Muscle layer of duodenum (tissue), 2 donors: ENCODE data around the gene AMH.

ENCODE experiments used
- H3K27ac ChIP-seq: one replicate; pipeline ENCODE4 v1.7.0; 2013; ENCODE audit warnings: mild to moderate bottlenecking, low read length
- H3K27me3 ChIP-seq: one replicate; pipeline ENCODE4 v1.7.0; 2013; ENCODE audit warnings: low read depth, mild to moderate bottlenecking, control low read depth, low read length
- H3K36me3 ChIP-seq, 2 donors: one replicate each; pipeline ENCODE4 v1.7.0; 2013; ENCODE audit warnings: low read length in 2 of 2, control low read depth in 1 of 2, mild to moderate bottlenecking in 1 of 2; ENCODE audit not compliant: insufficient read depth in 2 of 2, control insufficient read depth in 1 of 2
- H3K4me1 ChIP-seq, 2 donors: one replicate each; pipeline ENCODE4 v1.7.0; 2013; ENCODE audit warnings: low read length in 2 of 2, mild to moderate bottlenecking in 2 of 2, control low read depth in 1 of 2, moderate library complexity in 1 of 2; ENCODE audit not compliant: insufficient read depth in 2 of 2, control insufficient read depth in 1 of 2
- H3K4me3 ChIP-seq, 2 donors: one replicate each; pipeline ENCODE4 v1.7.0; 2013; ENCODE audit warnings: low read length in 2 of 2, low read depth in 1 of 2, mild to moderate bottlenecking in 1 of 2
- H3K9me3 ChIP-seq, 2 donors: one replicate each; pipeline ENCODE4 v1.7.0; 2013; ENCODE audit warnings: low read length in 2 of 2, control low read depth in 1 of 2, mild to moderate bottlenecking in 1 of 2; ENCODE audit not compliant: control insufficient read depth in 1 of 2
- donor health status: healthy.

The AMH gene

GRCh38 chr19:2268480-2268830 is 19.3 kb downstream of the AMH start:
- no peaks in the 10 kb centered on the region for H3K27me3 ChIP-seq
- peaks cover 0 to 18% of the 10 kb centered on the region in 2 donors for H3K36me3 ChIP-seq
- H3K4me3 ChIP-seq: peak overlapping the region; percentile 67 to 99
- peak overlapping the region; percentile 40 for H3K27ac ChIP-seq
- peaks cover 4 to 35% of the 10 kb centered on the region in 2 donors for H3K4me1 ChIP-seq
- H3K9me3 ChIP-seq: no peaks in the 10 kb centered on the region

- Histone ChIP-seq H3K9me3 (no peaks in the 10 kb centered on the region), H3K4me3 (peak overlapping the region; percentile 67 to 99), H3K27ac (peak overlapping the region; percentile 40), H3K36me3 (peaks cover 0 to 19% of the 10 kb centered on the region in 2 donors), H3K4me1 (peaks cover 4 to 38% of the 10 kb centered on the region in 2 donors), H3K27me3 (no peaks in the 10 kb centered on the region)
Measured at GRCh38 chr19:2268861-2269243, 19.7 kb downstream of the AMH start.

GRCh38 chr19:2269244-2270156 is 20.4 kb downstream of the AMH start:
- peak overlapping the region; percentile 76 to 99 for H3K4me3 ChIP-seq
- H3K27me3 ChIP-seq: no peaks in the 10 kb centered on the region
- H3K9me3 ChIP-seq: no peaks in the 10 kb centered on the region
- H3K27ac ChIP-seq: peak overlapping the region; percentile 84
- H3K4me1 ChIP-seq: peaks cover 9 to 44% of the 10 kb centered on the region in 2 donors
- peaks cover 0 to 19% of the 10 kb centered on the region in 2 donors for H3K36me3 ChIP-seq

- Histone ChIP-seq H3K9me3 (no peaks in the 10 kb centered on the region), H3K4me3 (peak overlapping the region; percentile 76 to 99), H3K36me3 (peaks cover 0 to 19% of the 10 kb centered on the region in 2 donors), H3K27me3 (no peaks in the 10 kb centered on the region), H3K4me1 (peaks cover 9 to 47% of the 10 kb centered on the region in 2 donors), H3K27ac (peak overlapping the region; percentile 84)
Measured at GRCh38 chr19:2270157-2270422, 21.0 kb downstream of the AMH start.

GRCh38 chr19:2270423-2271233 is 21.5 kb downstream of the AMH start:
- Histone ChIP-seq H3K27ac (peak overlapping the region; percentile 87), H3K4me1 (peaks cover 9 to 52% of the 10 kb centered on the region in 2 donors), H3K9me3 (no peaks in the 10 kb centered on the region), H3K36me3 (peaks cover 0 to 19% of the 10 kb centered on the region in 2 donors), H3K4me3 (peak overlapping the region; percentile 76 to 99), H3K27me3 (no peaks in the 10 kb centered on the region)

GRCh38 chr19:2271234-2272103 is 22.3 kb downstream of the AMH start:
- H3K27ac ChIP-seq: peak overlapping the region; percentile 87
- peak overlapping the region; percentile 70 to 99 for H3K4me3 ChIP-seq
- H3K36me3 ChIP-seq: peaks cover 0 to 24% of the 10 kb centered on the region in 2 donors
- no peaks in the 10 kb centered on the region for H3K27me3 ChIP-seq
- H3K4me1 ChIP-seq: peaks cover 9 to 58% of the 10 kb centered on the region in 2 donors
- H3K9me3 ChIP-seq: no peaks in the 10 kb centered on the region

- Histone ChIP-seq H3K27ac (peak overlapping the region; percentile 51), H3K4me3 (peak overlapping the region in 1 of 2 donors; percentile 51), H3K9me3 (no peaks in the 10 kb centered on the region), H3K27me3 (no peaks in the 10 kb centered on the region), H3K36me3 (peaks cover 0 to 24% of the 10 kb centered on the region in 2 donors), H3K4me1 (peaks cover 9 to 54% of the 10 kb centered on the region in 2 donors)
Measured at GRCh38 chr19:2273356-2274184, 24.4 kb downstream of the AMH start.

- Histone ChIP-seq H3K36me3 (peaks cover 0 to 24% of the 10 kb centered on the region in 2 donors), H3K9me3 (no peaks in the 10 kb centered on the region), H3K27me3 (no peaks in the 10 kb centered on the region), H3K27ac (peak overlapping the region; percentile 51), H3K4me1 (peaks cover 9 to 54% of the 10 kb centered on the region in 2 donors), H3K4me3 (peak overlapping the region in 1 of 2 donors; percentile 51)
Measured at GRCh38 chr19:2274185-2274711, 25.1 kb downstream of the AMH start.

GRCh38 chr19:2274931-2275535 is 25.9 kb downstream of the AMH start:
- Histone ChIP-seq H3K4me3 (no peak overlapping the region), H3K27me3 (no peaks in the 10 kb centered on the region), H3K4me1 (peaks cover 9 to 54% of the 10 kb centered on the region in 2 donors), H3K36me3 (peaks cover 0 to 24% of the 10 kb centered on the region in 2 donors), H3K9me3 (no peaks in the 10 kb centered on the region), H3K27ac (no peak overlapping the region)
